Measurements from ENCODE around the gene SLC35B2. TPM values are rescaled to one million over a fixed set of nuclear protein-coding genes. Genes with fewer than 3 reads are reported as not detected.

Gene SLC35B2
- total RNA-seq, 2 donors from 2014 or later: 23.1 to 28.9 TPM

GRCh38 chr6:44217332-44218143, 39.8 kb downstream of the SLC35B2 start:
- DNase-seq (ENCODE audit: low spot score): no peak
- intact Hi-C loops (cut with DNase I): no loop called here

GRCh38 chr6:44216677-44217331, 40.5 kb downstream of the SLC35B2 start, which contains the start of gene MYMX:
Gene MYMX (plus strand): TSS chr6:44216926. CDS start chr6:44217472, 546 bp downstream.
- intact Hi-C loops (cut with DNase I): no loop called here
- no peak for DNase-seq (ENCODE audit: low spot score)

- intact Hi-C loops (cut with DNase I): no loop called here
- no peak for DNase-seq (ENCODE audit: low spot score)
Observed at GRCh38 chr6:44214307-44214706, 43.0 kb downstream of the SLC35B2 start.

GRCh38 chr6:44211284-44211683, 46.0 kb downstream of the SLC35B2 start:
- intact Hi-C loops (cut with DNase I): no loop called here
- DNase-seq (ENCODE audit: low spot score): no peak

GRCh38 chr6:44207966-44208365, 49.4 kb downstream of the SLC35B2 start:
- no peak for DNase-seq (ENCODE audit: low spot score)
- intact Hi-C loops (cut with DNase I): no loop called here

Other genes starting within 250 kb of the SLC35B2 start
- gene MRPL14, start 130.1 kb downstream of the SLC35B2 start, total RNA-seq: 10 to 100 TPM; 26.4 to 33.5 TPM
- gene TMEM63B, start 130.0 kb downstream of the SLC35B2 start, total RNA-seq: 10 to 100 TPM; 23.7 to 28.1 TPM
- 1 to 10 TPM in 1 of 2 donors, under 1 TPM in 1; 0.24 to 1.5 TPM for gene CAPN11, start 98.7 kb downstream of the SLC35B2 start, total RNA-seq
- 1 to 10 TPM in 1 of 2 donors, not detected in 1; 1.5 TPM for gene MYMX, start 40.6 kb downstream of the SLC35B2 start, total RNA-seq
- gene SLC29A1, start 33.9 kb downstream of the SLC35B2 start, total RNA-seq: 10 to 100 TPM; 76.5 to 80.0 TPM
- gene HSP90AB1, start 10.4 kb downstream of the SLC35B2 start, total RNA-seq: 100 to 1,000 TPM; 414 to 463 TPM
- 1 to 10 TPM; 4.5 to 6.7 TPM for gene NFKBIE, start 8.0 kb upstream of the SLC35B2 start, total RNA-seq
- gene TMEM151B, start 12.9 kb upstream of the SLC35B2 start, total RNA-seq: not detected
- 1 to 10 TPM; 5.9 to 7.7 TPM for gene AARS2, start 55.8 kb upstream of the SLC35B2 start, total RNA-seq
- not detected for gene SPATS1, start 85.1 kb upstream of the SLC35B2 start, total RNA-seq
- 10 to 100 TPM; 19.1 to 25.1 TPM for gene CDC5L, start 130.2 kb upstream of the SLC35B2 start, total RNA-seq